ENCODE measurements around the gene DLGAP1. TPM values are rescaled to one million over a fixed set of nuclear protein-coding genes. Genes with fewer than 3 reads are reported as not detected.
A peak's percentile ranks its signal among the peaks of the same experiment; 100 is the strongest.

DLGAP1 gene
- total and polyA plus RNA-seq, 4 donors: 0.54 to 11.8 (median 3.1) TPM

- H3K4me3 ChIP-seq: no peak overlapping the region
- TF ChIP-seq CTCF (IDR thresholded peaks at IDR 0.05; ENCODE audit: control extremely low read depth, extremely low read depth): no peak
- no peaks in the 10 kb centered on the region for H3K27me3 ChIP-seq (ENCODE audit: control insufficient read depth in 3 of 3, insufficient read depth in 3 of 3, low read length in 2 of 3)
- H3K4me1 ChIP-seq (ENCODE audit: control insufficient read depth in 5 of 5, insufficient read depth in 5 of 5, low read length in 5 of 5): peaks cover 4 to 42% (median 18%) of the 10 kb centered on the region in 5 donors
- DNase-seq: peak in 2 of 3 donors; percentile 61 to 72
- H3K9ac ChIP-seq (ENCODE audit: insufficient read depth in 1 of 2, low read length in 2 of 2): peak overlapping the region in 1 of 2 donors; percentile 72
- WGBS, 2 donors: 1 to 5% methylated on average over 9 of the region's 9 CpGs
- ATAC-seq (ENCODE audit: insufficient read depth, low FRiP score): no peak
- H3K36me3 ChIP-seq (ENCODE audit: control insufficient read depth in 4 of 4, insufficient read depth in 4 of 4, low read length in 4 of 4): no peaks in the 10 kb centered on the region
- no peaks in the 10 kb centered on the region for H3K9me3 ChIP-seq (ENCODE audit: control insufficient read depth in 4 of 4, insufficient read depth in 3 of 4, low read length in 3 of 4)
- H3K27ac ChIP-seq (ENCODE audit: low read depth in 1 of 2, low read length in 1 of 2): peak overlapping the region; percentile 79 to 98
Observed at GRCh38 chr18:3605954-3606443, 849.1 kb downstream of the DLGAP1 start.

GRCh38 chr18:3605486-3605952 lies 849.6 kb downstream of the DLGAP1 start:
- no peak overlapping the region for H3K4me3 ChIP-seq
- no peaks in the 10 kb centered on the region for H3K36me3 ChIP-seq (ENCODE audit: control insufficient read depth in 4 of 4, insufficient read depth in 4 of 4, low read length in 4 of 4)
- no peak for TF ChIP-seq CTCF (IDR thresholded peaks at IDR 0.05; ENCODE audit: control extremely low read depth, extremely low read depth)
- H3K27me3 ChIP-seq (ENCODE audit: control insufficient read depth in 3 of 3, insufficient read depth in 3 of 3, low read length in 2 of 3): no peaks in the 10 kb centered on the region
- H3K9ac ChIP-seq (ENCODE audit: insufficient read depth in 1 of 2, low read length in 2 of 2): peak overlapping the region in 1 of 2 donors; percentile 72
- peak overlapping the region; percentile 24 to 99 for H3K27ac ChIP-seq (ENCODE audit: low read depth in 1 of 2, low read length in 1 of 2)
- ATAC-seq (ENCODE audit: insufficient read depth, low FRiP score): no peak
- H3K9me3 ChIP-seq (ENCODE audit: control insufficient read depth in 4 of 4, insufficient read depth in 3 of 4, low read length in 3 of 4): no peaks in the 10 kb centered on the region
- WGBS, 2 donors: 10 to 17% methylated on average over 5 of the region's 5 CpGs
- no peak for DNase-seq
- H3K4me1 ChIP-seq (ENCODE audit: control insufficient read depth in 5 of 5, insufficient read depth in 5 of 5, low read length in 5 of 5): peaks cover 4 to 42% (median 18%) of the 10 kb centered on the region in 5 donors

- DNase-seq (peak; percentile 46 to 87 (median 81)), ATAC-seq (ENCODE audit: insufficient read depth, low FRiP score) (peak; percentile 54)
- H3K9me3 ChIP-seq (ENCODE audit: control insufficient read depth in 4 of 4, insufficient read depth in 3 of 4, low read length in 3 of 4): no peaks in the 10 kb centered on the region
- no peak for TF ChIP-seq CTCF (IDR thresholded peaks at IDR 0.05; ENCODE audit: control extremely low read depth, extremely low read depth)
- 3 to 4% methylated on average over 12 of the region's 12 CpGs for WGBS, 2 donors
- peak overlapping the region in 1 of 2 donors; percentile 72 for H3K9ac ChIP-seq (ENCODE audit: insufficient read depth in 1 of 2, low read length in 2 of 2)
- peaks cover 4 to 42% (median 18%) of the 10 kb centered on the region in 5 donors for H3K4me1 ChIP-seq (ENCODE audit: control insufficient read depth in 5 of 5, insufficient read depth in 5 of 5, low read length in 5 of 5)
- H3K27ac ChIP-seq (ENCODE audit: low read depth in 1 of 2, low read length in 1 of 2): peak overlapping the region; percentile 93 to 99
- no peak overlapping the region for H3K4me3 ChIP-seq
- no peaks in the 10 kb centered on the region for H3K36me3 ChIP-seq (ENCODE audit: control insufficient read depth in 4 of 4, insufficient read depth in 4 of 4, low read length in 4 of 4)
- H3K27me3 ChIP-seq (ENCODE audit: control insufficient read depth in 3 of 3, insufficient read depth in 3 of 3, low read length in 2 of 3): no peaks in the 10 kb centered on the region
Observed at GRCh38 chr18:3604498-3605408, 850.4 kb downstream of the DLGAP1 start.

Measured in lung (tissue), 12 donors.